ENCODE measurements around the gene JMJD1C. TPM values are rescaled to one million over a fixed set of nuclear protein-coding genes. Genes with fewer than 3 reads are reported as not detected.

Gene JMJD1C
- total RNA-seq, 1 experiment from 2014 or later = 66.3 TPM

GRCh38 chr10:63391812-63392211 is 74.0 kb downstream of the JMJD1C start:
- ChIA-PET CTCF (no interaction called here), RAD21 (ENCODE audit: low non-redundant PET in 1 of 2, low total read pairs in 2 of 2, uncharacterized antibody in 2 of 2, unreplicated experiment in 2 of 2) (no interaction called here), POLR2A (no interaction called here)
- ATAC-seq (no peak), DNase-seq (ENCODE audit: low read depth, low spot score) (no peak)
- intact Hi-C loops (cut with micrococcal nuclease) = no loop called here
- no peak overlapping the region for H3K4me2 ChIP-seq (ENCODE audit: low read length)
- no peaks in the 10 kb centered on the region for H3K27me3 ChIP-seq (ENCODE audit: insufficient read depth, low read length)
- no peak overlapping the region for H3K4me3 ChIP-seq (replicated peaks in 1 of 2; ENCODE audit: low read depth in 1 of 2, low read length in 2 of 2)
- no TSS peak for BruUV-seq (replicated peaks)
- no peaks in the 10 kb centered on the region for H3K36me3 ChIP-seq (ENCODE audit: control insufficient read depth in 1 of 2, insufficient read depth in 2 of 2, low read length in 2 of 2)
- no peak overlapping the region for H3K27ac ChIP-seq (ENCODE audit: low read depth, low read length)
- H3K79me2 ChIP-seq (ENCODE audit: insufficient read depth, low read length) = peaks cover 84% of the 10 kb centered on the region
- no peak overlapping the region for H2AFZ ChIP-seq (ENCODE audit: low read depth, low read length, poor library complexity, severe bottlenecking)
- H3K9ac ChIP-seq (ENCODE audit: low read length) = no peak overlapping the region
- no peaks in the 10 kb centered on the region for H3K9me2 ChIP-seq (ENCODE audit: insufficient read depth)
- no peaks in the 10 kb centered on the region for H3K9me3 ChIP-seq (ENCODE audit: control insufficient read depth in 1 of 2, insufficient read depth in 1 of 2, low read depth in 1 of 2, low read length in 2 of 2)
- no peaks in the 10 kb centered on the region for H4K20me1 ChIP-seq (ENCODE audit: insufficient read depth)
- TF ChIP-seq RAD21 (IDR thresholded peaks at IDR 0.05; ENCODE audit: low read depth) (no peak), CBX3 (IDR thresholded peaks at IDR 0.05; ENCODE audit: low read depth) (no peak), ATF3 (IDR thresholded peaks at IDR 0.05) (no peak), SP1 (IDR thresholded peaks at IDR 0.05; ENCODE audit: low read depth) (no peak), REST (IDR thresholded peaks at IDR 0.05; ENCODE audit: low read depth) (no peak), ELF1 (IDR thresholded peaks at IDR 0.05; ENCODE audit: borderline replicate concordance, low read depth) (no peak), ZFX (IDR thresholded peaks at IDR 0.05) (no peak), EZH2phosphoT487 (IDR thresholded peaks at IDR 0.05; ENCODE audit: borderline replicate concordance) (no peak), SRF (IDR thresholded peaks at IDR 0.05; ENCODE audit: low read depth) (no peak), TCF7L2 (IDR thresholded peaks at IDR 0.05; ENCODE audit: borderline replicate concordance, extremely low read depth, insufficient read depth, insufficient read length) (no peak), JUND (IDR thresholded peaks at IDR 0.05) (no peak), EZH2 (IDR thresholded peaks at IDR 0.05) (no peak), ZBTB33 (IDR thresholded peaks at IDR 0.05; ENCODE audit: extremely low read depth, insufficient replicate concordance, low read length) (no peak), POLR2AphosphoS5 (IDR thresholded peaks at IDR 0.05; ENCODE audit: low read depth, low read length) (no peak), FOSL1 (IDR thresholded peaks at IDR 0.05; ENCODE audit: low read depth) (no peak)
- no peaks in the 10 kb centered on the region for H3K4me1 ChIP-seq (ENCODE audit: control insufficient read depth in 1 of 2, insufficient read depth in 2 of 2, low read length in 2 of 2)

All from HCT116 (cell line).